Activated CD4-positive, CD25-positive, alpha-beta regulatory T cell treated with anti-CD3 and anti-CD28 coated beads, Interleukin-2, amount 50 U/mL, for 24 hours (primary cell): ENCODE results near the gene TNIK.
"Not testable (repeated sequence)": the region's sequence is repeated elsewhere in the genome, so short reads cannot be mapped to it uniquely, and the experiment has no call there.

Experiments used
- ATAC-seq, 2 donors: fragments of 150-1000 bp; cut with Tn5 transposase; one replicate each; pipeline ENCODE4 v1.10.0; 2021; ENCODE audit warnings: mild to moderate bottlenecking in 1 of 2, moderate library complexity in 1 of 2

TNIK gene

GRCh38 chr3:171383206-171384018 is 76.8 kb downstream of the TNIK start:
- no peak for ATAC-seq

- ATAC-seq, result not testable (repeated sequence)
These were observed 77.9 kb downstream of the TNIK start for GRCh38 chr3:171382347-171382746.

DNA sequence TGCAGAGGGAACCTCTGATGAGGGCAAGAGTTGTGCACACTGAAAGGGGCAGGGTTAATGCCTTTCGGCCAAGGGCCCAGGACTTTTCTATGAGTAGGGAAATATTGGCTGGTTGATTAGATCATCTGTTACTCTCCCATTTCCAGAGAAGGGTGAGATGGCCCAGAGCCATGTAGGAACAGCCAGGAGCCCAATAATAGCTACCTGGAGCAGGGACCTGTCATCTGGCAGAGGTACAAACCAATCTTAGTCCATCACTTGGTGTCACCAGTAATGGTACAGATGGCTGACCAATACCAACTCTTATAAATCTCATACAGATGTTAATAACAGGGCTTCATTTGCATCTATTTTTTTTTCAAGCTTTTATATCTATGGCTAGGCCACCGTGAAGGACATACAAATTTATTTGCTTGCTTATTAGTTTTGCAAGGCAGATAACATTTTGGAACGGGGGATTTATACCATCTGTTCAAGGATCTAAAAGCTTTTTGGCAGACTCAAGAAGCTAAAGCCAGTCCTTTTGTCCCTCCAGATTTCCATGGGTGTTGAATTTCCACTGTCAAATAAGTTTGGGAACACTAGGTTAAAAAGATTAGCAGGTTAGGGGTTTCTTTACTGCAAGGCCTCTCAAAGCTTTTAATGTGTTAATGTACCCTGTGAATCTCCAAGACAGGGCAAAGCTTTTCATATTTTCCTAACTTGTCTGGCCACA is 79.3 kb downstream of the TNIK start:
- ATAC-seq, result no peak

DNA sequence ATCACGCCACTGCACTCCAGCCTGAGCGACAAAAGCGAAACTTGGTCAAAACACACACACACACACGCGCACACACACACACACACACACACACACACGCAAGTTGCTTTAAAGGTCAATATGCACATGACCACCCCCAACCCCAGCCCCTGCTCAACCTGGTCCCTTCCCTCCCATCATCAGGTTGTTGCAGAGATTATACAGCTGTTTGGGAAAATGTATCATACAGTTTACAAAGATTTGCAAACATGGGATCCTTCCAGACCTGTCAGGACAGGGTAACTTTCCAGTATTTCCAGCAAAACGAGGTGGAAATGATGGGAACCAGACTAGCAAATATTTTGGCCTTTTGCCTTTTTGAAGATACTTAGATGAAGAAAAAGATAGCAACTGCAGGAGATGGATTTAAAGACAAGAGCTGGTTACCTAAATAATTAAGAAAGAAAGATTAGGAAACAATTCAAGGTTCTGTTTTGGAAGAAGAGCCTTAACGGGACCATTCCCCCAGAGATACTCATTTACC is 80.2 kb downstream of the TNIK start:
- ATAC-seq, result no peak

GRCh38 chr3:171379281-171379680 is 80.9 kb downstream of the TNIK start:
- ATAC-seq, result no peak

DNA sequence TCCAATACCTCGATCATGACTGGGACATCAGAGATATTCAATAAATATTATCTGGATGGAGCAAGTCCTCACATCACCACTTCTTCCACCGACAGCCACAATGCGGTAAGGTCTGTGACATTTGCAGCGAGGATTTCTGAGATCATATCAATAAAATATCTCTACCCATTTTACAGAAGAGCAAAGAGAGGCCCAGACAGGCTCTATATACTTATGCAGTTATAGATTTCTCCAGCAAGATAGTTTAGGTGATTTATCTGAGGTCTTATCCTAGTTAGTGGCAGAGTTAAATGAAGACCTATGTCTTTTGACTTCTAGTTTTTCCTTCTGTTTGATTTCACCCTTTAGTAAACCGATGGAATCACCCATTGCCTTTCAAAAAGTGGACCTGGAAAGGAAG is 81.6 kb downstream of the TNIK start:
- no peak for ATAC-seq

GRCh38 chr3:171377859-171378258 is 82.3 kb downstream of the TNIK start:
- no peak for ATAC-seq

GRCh38 chr3:171376596-171376947 is 83.6 kb downstream of the TNIK start:
- ATAC-seq, result no peak

GRCh38 chr3:171375666-171376595 is 84.3 kb downstream of the TNIK start:
- peak in 1 of 2 donors; percentile 36 for ATAC-seq

- ATAC-seq, result peak; percentile 19 to 56
These were observed 85.4 kb downstream of the TNIK start for GRCh38 chr3:171374661-171375285.

GRCh38 chr3:171374260-171374659 is 85.9 kb downstream of the TNIK start:
- ATAC-seq, result no peak

GRCh38 chr3:171373711-171374110 is 86.5 kb downstream of the TNIK start:
- ATAC-seq, result no peak

DNA sequence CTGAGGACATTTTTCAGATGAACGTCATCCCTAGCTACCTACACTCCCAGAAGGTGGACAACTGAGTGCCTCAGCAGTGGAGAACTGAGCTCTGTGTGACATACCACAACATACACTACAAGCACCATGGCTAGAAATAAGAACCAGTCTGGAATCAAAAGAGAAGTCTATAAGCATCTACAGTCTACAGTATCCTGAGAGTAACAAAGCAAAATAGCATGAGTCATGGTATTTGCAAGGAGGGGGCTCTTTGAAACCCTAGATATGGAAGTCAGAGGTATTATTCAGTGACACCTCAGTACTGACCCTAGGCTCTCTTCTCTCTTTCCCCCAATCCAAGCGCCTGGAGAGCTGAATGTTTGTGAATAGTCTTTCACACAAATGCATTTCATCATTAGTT is 87.5 kb downstream of the TNIK start:
- ATAC-seq, result peak in 1 of 2 donors; percentile 22

DNA sequence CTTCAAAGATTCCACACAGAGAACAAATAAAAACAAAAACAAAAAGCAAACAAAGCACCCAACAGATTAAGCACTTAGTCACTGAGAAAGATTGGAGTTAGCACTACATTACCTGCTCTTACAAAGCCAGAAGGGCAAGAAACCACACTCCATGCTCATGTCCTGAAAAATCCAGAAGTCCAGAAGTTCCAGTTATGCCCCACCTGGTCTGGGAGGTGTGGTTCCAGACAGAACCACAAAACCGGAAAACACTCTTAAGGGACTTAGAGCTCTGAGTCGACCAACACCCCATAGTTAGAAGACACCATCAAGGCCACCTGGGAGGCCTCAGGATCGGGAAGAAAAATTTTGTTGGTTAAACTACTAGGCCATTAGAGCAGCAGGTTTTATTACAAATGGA is 88.9 kb downstream of the TNIK start:
- ATAC-seq, result no peak

- ATAC-seq, result no peak
These were observed 91.0 kb downstream of the TNIK start for GRCh38 chr3:171369156-171369555.

- not testable (repeated sequence) for ATAC-seq
These were observed 93.5 kb downstream of the TNIK start for GRCh38 chr3:171366738-171367137.

- ATAC-seq, result no peak
These were observed 94.2 kb downstream of the TNIK start for GRCh38 chr3:171366043-171366442.

- no peak for ATAC-seq
These were observed 94.7 kb downstream of the TNIK start for GRCh38 chr3:171365489-171365888.

GRCh38 chr3:171364500-171364899 is 95.7 kb downstream of the TNIK start:
- no peak for ATAC-seq

DNA sequence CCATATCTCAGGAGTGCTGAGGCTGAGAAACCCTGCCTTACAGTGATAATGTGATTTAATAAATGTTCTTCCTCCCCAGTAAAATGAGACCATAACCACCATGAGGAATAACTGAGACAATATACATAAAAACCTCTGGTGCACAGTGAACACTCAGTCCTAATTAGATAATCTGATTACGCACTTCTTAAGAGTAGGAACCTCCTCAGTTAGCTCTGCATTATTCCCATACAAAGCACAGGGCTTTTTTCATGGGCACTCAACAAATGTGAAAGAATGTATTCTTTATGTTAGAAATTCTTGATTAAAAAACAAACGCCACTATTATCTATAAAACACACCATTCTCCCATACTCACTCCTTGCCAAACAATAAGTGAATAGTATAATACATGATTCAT is 97.0 kb downstream of the TNIK start:
- ATAC-seq, result no peak

DNA sequence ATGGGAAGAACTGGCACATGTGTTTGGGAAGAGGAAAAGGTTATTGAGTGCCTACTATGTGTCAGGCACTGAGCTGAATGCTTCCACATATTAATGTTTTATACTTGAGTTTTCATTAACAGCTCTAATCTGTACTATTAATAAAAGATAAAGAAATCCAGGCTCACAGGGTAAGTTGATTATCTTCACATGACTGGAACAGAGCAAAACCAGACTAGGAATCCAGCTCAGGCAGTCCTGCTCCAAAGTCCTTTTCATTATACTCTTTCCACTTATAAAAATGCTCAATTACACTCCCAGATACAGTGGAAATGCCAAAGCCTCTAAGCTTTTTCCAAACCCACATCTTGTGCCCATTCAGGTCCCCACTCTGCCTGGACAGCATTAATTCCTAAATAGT is 97.6 kb downstream of the TNIK start:
- no peak for ATAC-seq

GRCh38 chr3:171358881-171359198 is 101.4 kb downstream of the TNIK start:
- no peak for ATAC-seq
